ENCODE data around the gene ACOT8.
A peak's percentile ranks its signal among the peaks of the same experiment; 100 is the strongest.

DNA sequence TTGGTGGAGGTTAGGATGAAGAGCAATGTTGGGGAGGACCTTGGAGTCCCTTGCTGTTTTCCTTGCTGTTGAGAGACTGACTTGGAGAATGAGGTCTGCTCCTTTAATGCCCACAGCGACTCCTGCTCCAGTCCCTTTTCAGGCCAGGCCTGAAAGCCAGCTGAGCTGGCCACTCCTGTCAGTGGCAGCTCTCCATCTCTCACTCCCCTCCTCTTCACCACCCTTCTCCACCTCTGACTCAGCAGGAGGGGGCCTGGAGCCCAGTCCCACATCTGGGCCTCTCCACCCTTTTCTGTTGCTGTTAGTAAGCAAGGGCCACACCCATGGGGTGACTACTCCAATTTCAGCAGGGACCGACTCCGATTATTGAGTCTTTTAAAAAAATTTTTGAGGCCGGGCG is 21.4 kb downstream of the ACOT8 start:
- TF ChIP-seq, protein P1, sequence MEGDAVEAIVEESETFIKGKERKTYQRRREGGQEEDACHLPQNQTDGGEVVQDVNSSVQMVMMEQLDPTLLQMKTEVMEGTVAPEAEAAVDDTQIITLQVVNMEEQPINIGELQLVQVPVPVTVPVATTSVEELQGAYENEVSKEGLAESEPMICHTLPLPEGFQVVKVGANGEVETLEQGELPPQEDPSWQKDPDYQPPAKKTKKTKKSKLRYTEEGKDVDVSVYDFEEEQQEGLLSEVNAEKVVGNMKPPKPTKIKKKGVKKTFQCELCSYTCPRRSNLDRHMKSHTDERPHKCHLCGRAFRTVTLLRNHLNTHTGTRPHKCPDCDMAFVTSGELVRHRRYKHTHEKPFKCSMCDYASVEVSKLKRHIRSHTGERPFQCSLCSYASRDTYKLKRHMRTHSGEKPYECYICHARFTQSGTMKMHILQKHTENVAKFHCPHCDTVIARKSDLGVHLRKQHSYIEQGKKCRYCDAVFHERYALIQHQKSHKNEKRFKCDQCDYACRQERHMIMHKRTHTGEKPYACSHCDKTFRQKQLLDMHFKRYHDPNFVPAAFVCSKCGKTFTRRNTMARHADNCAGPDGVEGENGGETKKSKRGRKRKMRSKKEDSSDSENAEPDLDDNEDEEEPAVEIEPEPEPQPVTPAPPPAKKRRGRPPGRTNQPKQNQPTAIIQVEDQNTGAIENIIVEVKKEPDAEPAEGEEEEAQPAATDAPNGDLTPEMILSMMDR (IDR thresholded peaks at IDR 0.05): no peak
- peak in 1 of 2 donors; percentile 16 for TF ChIP-seq POLR2A (IDR thresholded peaks at IDR 0.05)

Data from heart left ventricle (tissue), 13 donors.